ENCODE results near the gene ZNF280C. TPM values are rescaled to one million over a fixed set of nuclear protein-coding genes. Genes with fewer than 3 reads are reported as not detected.

ZNF280C gene
- total RNA-seq, 2 experiments from 2014 or later: 5.7 to 10.8 TPM

DNA sequence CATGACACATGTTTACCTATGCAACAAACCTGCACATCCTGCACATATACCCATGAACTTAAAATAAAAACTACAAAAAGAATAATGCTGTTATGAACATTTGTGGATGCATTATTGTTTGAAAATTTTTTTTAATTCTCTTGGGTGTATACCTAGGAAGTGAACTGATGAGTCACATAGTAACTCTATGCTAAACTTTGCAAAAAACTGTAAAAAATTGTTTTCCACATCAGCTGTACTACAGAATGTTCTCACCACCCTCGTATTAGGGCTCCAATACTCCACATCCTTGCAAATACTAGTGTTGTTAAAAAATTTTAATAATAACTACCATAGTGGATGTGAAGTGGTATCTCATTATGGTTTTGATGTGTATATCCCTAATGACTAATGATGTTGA is 33.3 kb upstream of the ZNF280C start:
- no peak overlapping the region for H3K4me2 ChIP-seq (ENCODE audit: low read length)
- no peak overlapping the region for H3K27ac ChIP-seq (ENCODE audit: low read depth, low read length, poor library complexity, severe bottlenecking)
- no peak overlapping the region for H3K4me3 ChIP-seq (ENCODE audit: low read depth, low read length, poor library complexity, severe bottlenecking)
- H3K9me2 ChIP-seq (ENCODE audit: insufficient read depth, low read length): no peaks in the 10 kb centered on the region
- no peaks in the 10 kb centered on the region for H4K20me1 ChIP-seq (ENCODE audit: insufficient read depth, low read length)
- BruUV-seq (replicated peaks): no TSS peak
- H3K9me3 ChIP-seq (ENCODE audit: low read length): no peaks in the 10 kb centered on the region
- intact Hi-C loops (cut with micrococcal nuclease; ENCODE audit: unreplicated experiment): no loop called here
- ChIA-PET POLR2A (no interaction called here), CTCF (ENCODE audit: unreplicated experiment) (no interaction called here)
- H3K4me1 ChIP-seq (ENCODE audit: insufficient read depth, low read length, poor library complexity, severe bottlenecking): no peaks in the 10 kb centered on the region
- no peak for TF ChIP-seq EZH2phosphoT487 (IDR thresholded peaks at IDR 0.05; ENCODE audit: borderline replicate concordance, low read depth, low read length)
- TF ChIP-seq, protein P1, sequence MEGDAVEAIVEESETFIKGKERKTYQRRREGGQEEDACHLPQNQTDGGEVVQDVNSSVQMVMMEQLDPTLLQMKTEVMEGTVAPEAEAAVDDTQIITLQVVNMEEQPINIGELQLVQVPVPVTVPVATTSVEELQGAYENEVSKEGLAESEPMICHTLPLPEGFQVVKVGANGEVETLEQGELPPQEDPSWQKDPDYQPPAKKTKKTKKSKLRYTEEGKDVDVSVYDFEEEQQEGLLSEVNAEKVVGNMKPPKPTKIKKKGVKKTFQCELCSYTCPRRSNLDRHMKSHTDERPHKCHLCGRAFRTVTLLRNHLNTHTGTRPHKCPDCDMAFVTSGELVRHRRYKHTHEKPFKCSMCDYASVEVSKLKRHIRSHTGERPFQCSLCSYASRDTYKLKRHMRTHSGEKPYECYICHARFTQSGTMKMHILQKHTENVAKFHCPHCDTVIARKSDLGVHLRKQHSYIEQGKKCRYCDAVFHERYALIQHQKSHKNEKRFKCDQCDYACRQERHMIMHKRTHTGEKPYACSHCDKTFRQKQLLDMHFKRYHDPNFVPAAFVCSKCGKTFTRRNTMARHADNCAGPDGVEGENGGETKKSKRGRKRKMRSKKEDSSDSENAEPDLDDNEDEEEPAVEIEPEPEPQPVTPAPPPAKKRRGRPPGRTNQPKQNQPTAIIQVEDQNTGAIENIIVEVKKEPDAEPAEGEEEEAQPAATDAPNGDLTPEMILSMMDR (conservative IDR thresholded peaks at IDR 0.05; ENCODE audit: low read length): no peak
- no peaks in the 10 kb centered on the region for H3K79me2 ChIP-seq (ENCODE audit: insufficient read depth, low read depth, low read length)
- DNase-seq (ENCODE audit: low spot score): no peak
- H2AFZ ChIP-seq (ENCODE audit: low read length): no peak overlapping the region
- no peaks in the 10 kb centered on the region for H3K36me3 ChIP-seq (ENCODE audit: insufficient read depth, low read length)

DNA sequence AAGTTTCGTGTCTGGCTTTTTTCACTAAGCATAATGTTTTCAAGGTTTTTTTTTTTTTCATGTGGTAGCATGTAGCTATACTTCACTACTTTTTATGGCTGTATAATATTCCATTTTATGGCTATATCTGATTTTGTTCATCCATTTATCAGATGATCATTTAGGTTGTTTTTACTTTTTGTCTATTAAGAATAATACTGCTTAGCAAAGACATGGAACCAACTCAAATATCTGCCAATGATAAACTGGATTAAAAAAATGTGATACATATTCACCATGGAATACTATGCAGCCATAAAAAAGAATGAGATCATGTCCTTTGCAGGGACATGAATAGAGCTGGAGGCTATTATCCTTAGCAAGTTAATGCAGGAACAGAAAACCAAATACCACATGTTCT is 32.7 kb upstream of the ZNF280C start:
- Histone ChIP-seq H3K4me1 (ENCODE audit: insufficient read depth, low read length, poor library complexity, severe bottlenecking) (no peaks in the 10 kb centered on the region), H3K4me2 (ENCODE audit: low read length) (no peak overlapping the region), H3K27ac (ENCODE audit: low read depth, low read length, poor library complexity, severe bottlenecking) (no peak overlapping the region), H3K9me3 (ENCODE audit: low read length) (no peaks in the 10 kb centered on the region), H3K36me3 (ENCODE audit: insufficient read depth, low read length) (no peaks in the 10 kb centered on the region), H3K9me2 (ENCODE audit: insufficient read depth, low read length) (no peaks in the 10 kb centered on the region), H3K79me2 (ENCODE audit: insufficient read depth, low read depth, low read length) (no peaks in the 10 kb centered on the region), H4K20me1 (ENCODE audit: insufficient read depth, low read length) (no peaks in the 10 kb centered on the region), H3K4me3 (ENCODE audit: low read depth, low read length, poor library complexity, severe bottlenecking) (no peak overlapping the region), H2AFZ (ENCODE audit: low read length) (no peak overlapping the region)
- ChIA-PET POLR2A (interaction anchor here (0.5 kb wide), 1 partner anchor 749 kb away, joined by 3 read pairs; no protein-coding TSS in a partner anchor), CTCF (ENCODE audit: unreplicated experiment) (no interaction called here)
- no peak for TF ChIP-seq EZH2phosphoT487 (IDR thresholded peaks at IDR 0.05; ENCODE audit: borderline replicate concordance, low read depth, low read length)
- TF ChIP-seq, protein P1 (conservative IDR thresholded peaks at IDR 0.05; ENCODE audit: low read length): no peak
- intact Hi-C loops (cut with micrococcal nuclease; ENCODE audit: unreplicated experiment): no loop called here
- BruUV-seq (replicated peaks): no TSS peak
- no peak for DNase-seq (ENCODE audit: low spot score)

DNA sequence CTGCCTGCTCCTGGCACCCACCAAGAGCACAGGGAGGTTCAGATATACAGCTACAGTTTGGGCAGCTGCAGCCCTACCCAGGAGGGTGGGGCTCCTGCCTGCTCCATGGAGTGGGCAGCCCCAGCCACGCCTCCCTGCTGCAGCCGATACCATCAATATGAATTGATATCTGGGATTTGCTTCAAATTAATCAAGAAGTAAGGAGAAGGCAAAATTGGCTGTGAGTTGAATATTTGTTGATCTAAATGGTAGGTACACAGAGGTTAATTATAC is 31.2 kb upstream of the ZNF280C start:
- no peaks in the 10 kb centered on the region for H3K9me3 ChIP-seq (ENCODE audit: low read length)

More for the DNA sequence above, 31.2 kb upstream of the ZNF280C start:
- Histone ChIP-seq H3K79me2 (ENCODE audit: insufficient read depth, low read depth, low read length) (no peaks in the 10 kb centered on the region), H2AFZ (ENCODE audit: low read length) (no peak overlapping the region), H3K27ac (ENCODE audit: low read depth, low read length, poor library complexity, severe bottlenecking) (no peak overlapping the region), H3K9me2 (ENCODE audit: insufficient read depth, low read length) (no peaks in the 10 kb centered on the region), H4K20me1 (ENCODE audit: insufficient read depth, low read length) (no peaks in the 10 kb centered on the region), H3K4me3 (ENCODE audit: low read depth, low read length, poor library complexity, severe bottlenecking) (no peak overlapping the region), H3K4me2 (ENCODE audit: low read length) (no peak overlapping the region), H3K36me3 (ENCODE audit: insufficient read depth, low read length) (no peaks in the 10 kb centered on the region), H3K4me1 (ENCODE audit: insufficient read depth, low read length, poor library complexity, severe bottlenecking) (no peaks in the 10 kb centered on the region)
- BruUV-seq (replicated peaks): no TSS peak
- CTCF ChIA-PET (ENCODE audit: unreplicated experiment): no interaction called here
- TF ChIP-seq, protein P1 (conservative IDR thresholded peaks at IDR 0.05; ENCODE audit: low read length): no peak
- TF ChIP-seq EZH2phosphoT487 (IDR thresholded peaks at IDR 0.05; ENCODE audit: borderline replicate concordance, low read depth, low read length): no peak
- POLR2A ChIA-PET: no interaction called here
- DNase-seq (ENCODE audit: low spot score): no peak
- intact Hi-C loops (cut with micrococcal nuclease; ENCODE audit: unreplicated experiment): no loop called here

Data from OCI-LY7 (cell line).